ENCODE data around the gene SCARB1. TPM values are rescaled to one million over a fixed set of nuclear protein-coding genes. Genes with fewer than 3 reads are reported as not detected.

Gene SCARB1
- total RNA-seq, 1 experiment from 2014 or later = 31.3 TPM

- no peak overlapping the region for H2AFZ ChIP-seq (ENCODE audit: low read length)
- no peaks in the 10 kb centered on the region for H3K27me3 ChIP-seq (ENCODE audit: insufficient read depth, low read length)
- Mint-ChIP-seq H3K9me3 (no peaks in the 10 kb centered on the region; a peak in 1 of 5 replicates), H3K4me3 (no peak overlapping the region), H3K27me3 (ENCODE audit: low read depth) (no peaks in the 10 kb centered on the region; the same call in 1 of the 2 replicates), H3K27ac (peak overlapping the region in 2 of 3 experiments; percentile 11 to 13; a peak in 2 of 7 replicates), H3K36me3 (ENCODE audit: insufficient read depth in 1 of 3, low read depth in 3 of 3) (peaks cover 19 to 32% (median 22%) of the 10 kb centered on the region in 3 experiments), H3K4me1 (peaks cover 10 to 11% of the 10 kb centered on the region in 2 experiments)
- no peak overlapping the region for H2BK20ac ChIP-seq (ENCODE audit: low read depth, low read length, poor library complexity, severe bottlenecking)
- H2BK5ac ChIP-seq (ENCODE audit: insufficient read length, low read length) = no peak overlapping the region
- H3K56ac ChIP-seq (ENCODE audit: insufficient read length, low read depth, low read length) = no peak overlapping the region
- H3K18ac ChIP-seq (ENCODE audit: insufficient read length, low read depth, low read length) = no peak overlapping the region
- H3K4ac ChIP-seq (ENCODE audit: low read depth, low read length) = no peak overlapping the region
- H3K9me3 ChIP-seq (ENCODE audit: control insufficient read depth, low read depth, low read length) = no peaks in the 10 kb centered on the region
- H4K8ac ChIP-seq (replicated peaks; ENCODE audit: insufficient read length, low read depth, low read length) = no peak overlapping the region
- TF ChIP-seq CTCF (conservative IDR thresholded peaks at IDR 0.05) = no peak
- DNase-seq = no peak
- 0 out of 2 replicates have a peak, but pooled peaks cover 2% of the 10 kb centered on the region for H3K4me1 ChIP-seq (ENCODE audit: insufficient read depth, low read length)
- H2BK120ac ChIP-seq (ENCODE audit: low read depth, low read length, poor library complexity, severe bottlenecking) = no peak overlapping the region
- H2BK15ac ChIP-seq (ENCODE audit: low read depth, low read length) = no peak overlapping the region
- H4K91ac ChIP-seq (ENCODE audit: insufficient read length, low read depth, low read length) = no peak overlapping the region
- H2AK5ac ChIP-seq (ENCODE audit: insufficient read length, low read length) = no peak overlapping the region
- no peaks in the 10 kb centered on the region for H3K79me1 ChIP-seq (ENCODE audit: insufficient read depth, low read depth, low read length, poor library complexity, severe bottlenecking)
- H3K23me2 ChIP-seq (ENCODE audit: insufficient read length, low read depth, low read length, poor library complexity, severe bottlenecking) = no peaks in the 10 kb centered on the region
- H2BK12ac ChIP-seq (ENCODE audit: insufficient read length, low read depth, low read length) = no peak overlapping the region
- no peaks in the 10 kb centered on the region for H4K20me1 ChIP-seq (ENCODE audit: control insufficient read depth, insufficient read depth, insufficient read length)
- no peak overlapping the region; the same call in 1 of the 2 replicates for H3K14ac ChIP-seq (ENCODE audit: insufficient read depth, low read length)
- no CpG with 5 or more reads among the region's 31 CpGs for WGBS (ENCODE audit: extremely low coverage, insufficient read length, low lambda C conversion rate)
- H3K4me2 ChIP-seq (ENCODE audit: insufficient read depth, insufficient read length, low read length) = no peak overlapping the region
- no peak overlapping the region for H3K27ac ChIP-seq (ENCODE audit: insufficient read length, low read depth, low read length)
- no peak overlapping the region for H3T11ph ChIP-seq (ENCODE audit: low read length)
- H3K9ac ChIP-seq (ENCODE audit: extremely low read depth, insufficient read length, low read length) = no peak overlapping the region
- no peak overlapping the region for H3K23ac ChIP-seq (ENCODE audit: insufficient read length, low read depth, low read length)
- H4K5ac ChIP-seq (ENCODE audit: insufficient read length, low read depth, low read length) = no peak overlapping the region
- no peaks in the 10 kb centered on the region for H3K79me2 ChIP-seq (ENCODE audit: insufficient read depth, low read length)
Measured at GRCh38 chr12:124817076-124818000, 46.3 kb downstream of the SCARB1 start.
